ENCODE measurements around the gene COLGALT1.

DNA sequence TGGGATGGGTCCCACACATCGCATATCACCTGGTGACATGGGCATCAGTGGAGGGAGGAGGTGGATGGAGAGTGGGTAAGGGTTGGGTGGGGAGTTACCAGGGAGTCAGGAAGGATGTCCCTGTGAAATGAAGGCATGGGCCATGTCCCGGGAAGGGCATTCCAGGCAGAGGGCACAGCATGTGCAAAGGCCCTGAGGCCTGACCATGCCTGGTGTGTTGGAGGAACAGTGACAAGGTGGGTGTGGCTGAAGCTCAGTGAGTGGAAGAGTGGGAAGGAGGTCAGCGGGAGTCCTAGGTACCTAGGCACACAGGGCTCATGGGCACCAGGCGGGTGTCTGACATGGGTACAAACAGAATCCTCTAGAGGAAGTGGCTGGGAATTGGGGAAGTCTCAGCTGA is 11.0 kb upstream of the COLGALT1 start:
- TF ChIP-seq, protein P1, sequence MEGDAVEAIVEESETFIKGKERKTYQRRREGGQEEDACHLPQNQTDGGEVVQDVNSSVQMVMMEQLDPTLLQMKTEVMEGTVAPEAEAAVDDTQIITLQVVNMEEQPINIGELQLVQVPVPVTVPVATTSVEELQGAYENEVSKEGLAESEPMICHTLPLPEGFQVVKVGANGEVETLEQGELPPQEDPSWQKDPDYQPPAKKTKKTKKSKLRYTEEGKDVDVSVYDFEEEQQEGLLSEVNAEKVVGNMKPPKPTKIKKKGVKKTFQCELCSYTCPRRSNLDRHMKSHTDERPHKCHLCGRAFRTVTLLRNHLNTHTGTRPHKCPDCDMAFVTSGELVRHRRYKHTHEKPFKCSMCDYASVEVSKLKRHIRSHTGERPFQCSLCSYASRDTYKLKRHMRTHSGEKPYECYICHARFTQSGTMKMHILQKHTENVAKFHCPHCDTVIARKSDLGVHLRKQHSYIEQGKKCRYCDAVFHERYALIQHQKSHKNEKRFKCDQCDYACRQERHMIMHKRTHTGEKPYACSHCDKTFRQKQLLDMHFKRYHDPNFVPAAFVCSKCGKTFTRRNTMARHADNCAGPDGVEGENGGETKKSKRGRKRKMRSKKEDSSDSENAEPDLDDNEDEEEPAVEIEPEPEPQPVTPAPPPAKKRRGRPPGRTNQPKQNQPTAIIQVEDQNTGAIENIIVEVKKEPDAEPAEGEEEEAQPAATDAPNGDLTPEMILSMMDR (conservative IDR thresholded peaks at IDR 0.05; ENCODE audit: low read depth in 2 of 2): no peak
- TF ChIP-seq EZH2phosphoT487 (IDR thresholded peaks at IDR 0.05; ENCODE audit: unreplicated experiment) (no peak), POLR2AphosphoS5 (IDR thresholded peaks at IDR 0.05; ENCODE audit: low read depth) (no peak), EZH2 (IDR thresholded peaks at IDR 0.05; ENCODE audit: low read depth, unreplicated experiment) (no peak), CREB1 (CRISPR knock-in tag; IDR thresholded peaks at IDR 0.05; ENCODE audit: low read depth) (no peak), JUNB (IDR thresholded peaks at IDR 0.05; ENCODE audit: unreplicated experiment) (no peak)
- TF ChIP-seq, protein P2, sequence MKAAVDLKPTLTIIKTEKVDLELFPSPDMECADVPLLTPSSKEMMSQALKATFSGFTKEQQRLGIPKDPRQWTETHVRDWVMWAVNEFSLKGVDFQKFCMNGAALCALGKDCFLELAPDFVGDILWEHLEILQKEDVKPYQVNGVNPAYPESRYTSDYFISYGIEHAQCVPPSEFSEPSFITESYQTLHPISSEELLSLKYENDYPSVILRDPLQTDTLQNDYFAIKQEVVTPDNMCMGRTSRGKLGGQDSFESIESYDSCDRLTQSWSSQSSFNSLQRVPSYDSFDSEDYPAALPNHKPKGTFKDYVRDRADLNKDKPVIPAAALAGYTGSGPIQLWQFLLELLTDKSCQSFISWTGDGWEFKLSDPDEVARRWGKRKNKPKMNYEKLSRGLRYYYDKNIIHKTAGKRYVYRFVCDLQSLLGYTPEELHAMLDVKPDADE (IDR thresholded peaks at IDR 0.05): no peak
- TF ChIP-seq, protein P3, sequence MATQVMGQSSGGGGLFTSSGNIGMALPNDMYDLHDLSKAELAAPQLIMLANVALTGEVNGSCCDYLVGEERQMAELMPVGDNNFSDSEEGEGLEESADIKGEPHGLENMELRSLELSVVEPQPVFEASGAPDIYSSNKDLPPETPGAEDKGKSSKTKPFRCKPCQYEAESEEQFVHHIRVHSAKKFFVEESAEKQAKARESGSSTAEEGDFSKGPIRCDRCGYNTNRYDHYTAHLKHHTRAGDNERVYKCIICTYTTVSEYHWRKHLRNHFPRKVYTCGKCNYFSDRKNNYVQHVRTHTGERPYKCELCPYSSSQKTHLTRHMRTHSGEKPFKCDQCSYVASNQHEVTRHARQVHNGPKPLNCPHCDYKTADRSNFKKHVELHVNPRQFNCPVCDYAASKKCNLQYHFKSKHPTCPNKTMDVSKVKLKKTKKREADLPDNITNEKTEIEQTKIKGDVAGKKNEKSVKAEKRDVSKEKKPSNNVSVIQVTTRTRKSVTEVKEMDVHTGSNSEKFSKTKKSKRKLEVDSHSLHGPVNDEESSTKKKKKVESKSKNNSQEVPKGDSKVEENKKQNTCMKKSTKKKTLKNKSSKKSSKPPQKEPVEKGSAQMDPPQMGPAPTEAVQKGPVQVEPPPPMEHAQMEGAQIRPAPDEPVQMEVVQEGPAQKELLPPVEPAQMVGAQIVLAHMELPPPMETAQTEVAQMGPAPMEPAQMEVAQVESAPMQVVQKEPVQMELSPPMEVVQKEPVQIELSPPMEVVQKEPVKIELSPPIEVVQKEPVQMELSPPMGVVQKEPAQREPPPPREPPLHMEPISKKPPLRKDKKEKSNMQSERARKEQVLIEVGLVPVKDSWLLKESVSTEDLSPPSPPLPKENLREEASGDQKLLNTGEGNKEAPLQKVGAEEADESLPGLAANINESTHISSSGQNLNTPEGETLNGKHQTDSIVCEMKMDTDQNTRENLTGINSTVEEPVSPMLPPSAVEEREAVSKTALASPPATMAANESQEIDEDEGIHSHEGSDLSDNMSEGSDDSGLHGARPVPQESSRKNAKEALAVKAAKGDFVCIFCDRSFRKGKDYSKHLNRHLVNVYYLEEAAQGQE (IDR thresholded peaks at IDR 0.05; ENCODE audit: unreplicated experiment): no peak
